HEK293T (cell line): ENCODE measurements around the gene MAGED4B.

ENCODE experiments used
- CTCF ChIA-PET: fragments of 350-600 bp; formaldehyde crosslinking; extraction: SDS; loops from one replicate; lab custom pipeline; 2021; ENCODE audit warnings: antibody characterized with exemption, inconsistent platforms; lab: Yijun Ruan, JAX
- POLR2A ChIA-PET: fragments of 350-600 bp; formaldehyde crosslinking; extraction: SDS; loops from one replicate; lab custom pipeline; 2020; ENCODE audit warnings: antibody characterized with exemption, inconsistent platforms; lab: Yijun Ruan, JAX
- DNase-seq: peaks from one replicate; pipeline ENCODE4 v3.0.0; 2012; ENCODE audit warnings: mixed read lengths; ENCODE audit errors: extremely low spot score
- ARNT ChIP-seq: fragments of 450-650 bp; IDR thresholded peaks from 2 replicates; pipeline ENCODE4 v1.6.1; 2017; ENCODE audit warnings: mild to moderate bottlenecking
- CTBP1 ChIP-seq: fragments of 450-650 bp; IDR thresholded peaks from 2 replicates; pipeline ENCODE4 v1.6.1; 2016; ENCODE audit warnings: borderline replicate concordance
- ELF4 ChIP-seq: fragments of 450-650 bp; IDR thresholded peaks from 2 replicates; pipeline ENCODE4 v1.6.1; 2017; ENCODE audit warnings: antibody characterized with exemption
- FOXA1 ChIP-seq: fragments of 450-650 bp; IDR thresholded peaks from 2 replicates; pipeline ENCODE4 v1.6.1; 2016; ENCODE audit warnings: mild to moderate bottlenecking
- FOXK2 ChIP-seq: fragments of 450-650 bp; IDR thresholded peaks from 2 replicates; pipeline ENCODE4 v1.6.1; 2016; ENCODE audit warnings: mild to moderate bottlenecking
- FOXM1 ChIP-seq: fragments of 450-650 bp; IDR thresholded peaks from 2 replicates; pipeline ENCODE4 v1.6.1; 2017; ENCODE audit warnings: mild to moderate bottlenecking, borderline replicate concordance
- HDGF ChIP-seq: fragments of 450-650 bp; IDR thresholded peaks from 2 replicates; pipeline ENCODE4 v1.6.1; 2017; ENCODE audit warnings: antibody characterized with exemption, borderline replicate concordance
- LEF1 ChIP-seq: fragments of 450-650 bp; IDR thresholded peaks from 2 replicates; pipeline ENCODE4 v1.6.1; 2017; ENCODE audit warnings: mild to moderate bottlenecking, borderline replicate concordance
- NFRKB ChIP-seq: fragments of 450-650 bp; IDR thresholded peaks from 2 replicates; pipeline ENCODE4 v1.6.1; 2016; ENCODE audit warnings: mild to moderate bottlenecking, moderate library complexity
- PKNOX1 ChIP-seq: fragments of 450-650 bp; IDR thresholded peaks from 2 replicates; pipeline ENCODE4 v1.6.1; 2016
- SP1 ChIP-seq: fragments of 450-650 bp; IDR thresholded peaks from 2 replicates; pipeline ENCODE4 v1.6.1; 2017
- TARDBP ChIP-seq: fragments of 450-650 bp; IDR thresholded peaks from 2 replicates; pipeline ENCODE4 v1.6.1; 2016
- ZNF384 ChIP-seq: fragments of 450-650 bp; IDR thresholded peaks from 2 replicates; pipeline ENCODE4 v1.6.1; 2016

Gene MAGED4B

DNA sequence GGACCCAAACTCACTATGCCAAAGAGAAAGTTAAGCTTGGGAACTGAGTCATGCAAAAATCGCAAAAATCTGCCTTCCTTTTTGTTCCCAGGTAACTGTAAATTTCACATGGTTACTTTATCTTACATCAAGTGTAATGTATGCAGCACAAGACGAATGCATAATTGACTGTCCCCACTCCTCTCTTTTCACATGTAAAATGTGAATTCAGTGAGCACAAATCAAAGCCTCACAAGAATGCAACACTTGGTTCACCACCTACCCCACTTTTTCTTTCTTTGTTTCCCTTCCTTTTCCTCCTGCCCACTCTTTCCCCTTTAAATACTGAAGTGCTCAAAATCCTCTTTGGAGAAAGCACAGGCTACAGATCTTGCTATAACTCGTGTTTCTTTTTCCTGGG lies 53.2 kb downstream of the MAGED4B start:
- TF ChIP-seq FOXK2: no peak
- no peak for TF ChIP-seq ELF4
- no peak for TF ChIP-seq NFRKB
- TF ChIP-seq HDGF: no peak
- no peak for TF ChIP-seq PKNOX1
- TF ChIP-seq TARDBP: no peak
- no peak for TF ChIP-seq LEF1
- TF ChIP-seq ARNT: no peak
- no peak for TF ChIP-seq SP1
- no peak for TF ChIP-seq CTBP1
- no peak for TF ChIP-seq ZNF384
- TF ChIP-seq FOXM1: no peak
- TF ChIP-seq FOXA1: no peak
- POLR2A ChIA-PET: no interaction called here
- no peak for DNase-seq
- CTCF ChIA-PET: no interaction called here
